GM10248 (cell line): ENCODE measurements around the gene BCAT1.
"Not testable (repeated sequence)": the region's sequence is repeated elsewhere in the genome, so short reads cannot be mapped to it uniquely, and the experiment has no call there.

Source experiments
- CTCF ChIA-PET: fragments of 300-600 bp; sonication (Branson Sonifier 250); formaldehyde crosslinking; extraction: SDS; loops from one replicate; lab custom pipeline; 2021; ENCODE audit warnings: antibody characterized with exemption; lab: Yijun Ruan, JAX
- POLR2A ChIA-PET: fragments of 350-650 bp; sonication (Branson Sonifier 250); formaldehyde crosslinking; extraction: SDS; loops from one replicate; lab custom pipeline; 2020; ENCODE audit warnings: antibody characterized with exemption; lab: Yijun Ruan, JAX
- DNase-seq: peaks from one replicate; pipeline ENCODE4 v3.0.0; 2012; ENCODE audit errors: extremely low spot score
- TF ChIP-seq, protein P1 (sequence below): IDR thresholded peaks from 2 replicates; pipeline ENCODE4 v1.5.1; 2012; ENCODE audit warnings: mild to moderate bottlenecking, low read depth; ENCODE audit errors: extremely low read depth, missing control alignments, control extremely low read depth

BCAT1 gene

GRCh38 chr12:24970177-24970576 lies 21.3 kb upstream of the BCAT1 start:
- DNase-seq = no peak
- CTCF ChIA-PET = interaction anchor here (1.0 to 1.6 kb wide), 4 partner anchors 10 to 21 kb away, joined by 3 to 5 read pairs (median 4); no protein-coding TSS in a partner anchor
- POLR2A ChIA-PET = no interaction called here
- TF ChIP-seq, protein P1, sequence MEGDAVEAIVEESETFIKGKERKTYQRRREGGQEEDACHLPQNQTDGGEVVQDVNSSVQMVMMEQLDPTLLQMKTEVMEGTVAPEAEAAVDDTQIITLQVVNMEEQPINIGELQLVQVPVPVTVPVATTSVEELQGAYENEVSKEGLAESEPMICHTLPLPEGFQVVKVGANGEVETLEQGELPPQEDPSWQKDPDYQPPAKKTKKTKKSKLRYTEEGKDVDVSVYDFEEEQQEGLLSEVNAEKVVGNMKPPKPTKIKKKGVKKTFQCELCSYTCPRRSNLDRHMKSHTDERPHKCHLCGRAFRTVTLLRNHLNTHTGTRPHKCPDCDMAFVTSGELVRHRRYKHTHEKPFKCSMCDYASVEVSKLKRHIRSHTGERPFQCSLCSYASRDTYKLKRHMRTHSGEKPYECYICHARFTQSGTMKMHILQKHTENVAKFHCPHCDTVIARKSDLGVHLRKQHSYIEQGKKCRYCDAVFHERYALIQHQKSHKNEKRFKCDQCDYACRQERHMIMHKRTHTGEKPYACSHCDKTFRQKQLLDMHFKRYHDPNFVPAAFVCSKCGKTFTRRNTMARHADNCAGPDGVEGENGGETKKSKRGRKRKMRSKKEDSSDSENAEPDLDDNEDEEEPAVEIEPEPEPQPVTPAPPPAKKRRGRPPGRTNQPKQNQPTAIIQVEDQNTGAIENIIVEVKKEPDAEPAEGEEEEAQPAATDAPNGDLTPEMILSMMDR = no peak

DNA sequence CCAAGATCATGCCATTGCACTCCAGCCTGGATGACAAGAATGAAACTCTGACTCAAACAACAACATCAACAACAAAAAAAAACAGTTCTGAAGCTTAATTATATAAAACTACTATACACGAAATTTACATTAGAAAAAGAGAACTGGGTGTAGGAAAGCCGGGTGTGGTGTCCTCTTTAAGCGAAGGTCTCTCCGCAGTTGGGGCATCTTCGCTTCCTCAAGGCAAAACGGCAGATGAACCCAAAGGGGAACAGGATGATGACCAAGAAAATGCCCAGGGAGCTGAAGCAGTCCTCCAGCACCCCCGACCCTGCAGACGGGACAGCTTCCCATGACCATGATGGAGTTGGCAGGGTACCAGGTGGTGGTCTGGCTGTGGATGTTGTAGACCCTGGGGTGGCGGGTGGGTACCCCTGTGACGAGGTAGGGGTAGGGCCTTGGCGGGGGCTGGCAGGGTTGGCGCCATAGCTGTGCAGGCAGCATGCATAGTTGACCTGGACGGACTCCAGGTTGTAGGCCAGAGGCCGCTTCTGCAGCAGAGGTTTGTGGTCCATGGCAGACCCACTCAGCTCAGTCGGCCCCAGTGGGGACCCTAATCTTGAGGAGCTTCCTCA lies 18.2 kb upstream of the BCAT1 start:
- no peak for DNase-seq
- CTCF ChIA-PET = interaction anchor here (0.8 to 1.8 kb wide), 10 partner anchors 8 to 188 kb away, joined by 3 to 9 read pairs (median 4); no protein-coding TSS in a partner anchor
- TF ChIP-seq, protein P1 = no peak
- POLR2A ChIA-PET = interaction anchor here (0.5 kb wide), 1 partner anchor 15 kb away, joined by 3 read pairs; no protein-coding TSS in a partner anchor

DNA sequence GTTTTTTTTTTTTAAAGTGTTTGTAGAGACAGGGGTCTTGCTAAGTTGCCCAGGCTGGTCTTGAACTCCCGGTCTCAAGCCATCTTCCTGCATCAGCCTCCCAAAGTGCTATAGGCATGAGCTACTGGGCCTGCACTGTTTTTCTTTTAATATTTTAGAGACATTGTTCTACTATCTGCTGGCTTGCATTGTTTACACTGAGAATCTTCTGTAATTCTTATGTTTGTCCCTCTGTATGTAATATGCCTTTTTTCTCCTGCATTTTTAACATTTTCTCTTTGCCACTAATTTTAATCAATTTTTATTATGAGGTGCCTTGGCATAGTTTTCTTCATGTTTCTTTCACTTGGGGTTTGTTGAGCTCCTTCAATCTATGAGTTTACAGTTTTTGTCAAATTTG lies 15.4 kb upstream of the BCAT1 start:
- TF ChIP-seq, protein P1 = no peak

GRCh38 chr12:24960222-24960855 lies 11.4 kb upstream of the BCAT1 start:
- DNase-seq = peak; percentile 36
- POLR2A ChIA-PET = interaction anchor here (0.7 kb wide), 1 partner anchor 12 kb away, joined by 3 read pairs; no protein-coding TSS in a partner anchor
- CTCF ChIA-PET = interaction anchor here (0.8 to 2.4 kb wide), 10 partner anchors 8 to 195 kb away, joined by 3 to 15 read pairs (median 4); no protein-coding TSS in a partner anchor
- TF ChIP-seq, protein P1 = peak; percentile 70

More for the DNA sequence above, 15.4 kb upstream of the BCAT1 start:
- CTCF ChIA-PET = interaction anchor here (0.8 to 2.2 kb wide), 5 partner anchors 19 to 168 kb away, joined by 3 to 5 read pairs (median 4); no protein-coding TSS in a partner anchor
- DNase-seq = no peak
- POLR2A ChIA-PET = no interaction called here

DNA sequence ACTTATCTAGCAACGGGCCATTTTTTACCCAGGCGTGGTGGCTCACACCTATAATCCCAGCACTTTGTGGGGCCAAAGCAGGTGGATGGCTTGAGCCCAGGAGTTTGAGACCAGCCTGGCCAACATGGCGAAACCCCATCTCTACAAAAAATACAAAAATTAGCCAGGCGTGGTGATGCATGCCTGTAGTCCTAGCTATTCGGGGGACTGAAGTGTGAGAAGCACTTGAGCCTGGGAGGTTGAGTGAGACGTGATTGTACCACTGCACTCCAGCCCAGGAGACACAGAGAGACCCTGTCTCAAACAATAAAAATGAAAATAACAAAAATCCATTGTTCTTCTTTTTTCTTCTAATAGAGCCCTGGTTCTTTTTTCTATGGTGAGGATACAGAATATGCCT lies 7.5 kb upstream of the BCAT1 start:
- CTCF ChIA-PET = interaction anchor here (0.9 to 1.7 kb wide), 7 partner anchors 11 to 262 kb away, joined by 3 to 9 read pairs (median 3); no protein-coding TSS in a partner anchor
- POLR2A ChIA-PET, DNase-seq: not testable (repeated sequence)

DNA sequence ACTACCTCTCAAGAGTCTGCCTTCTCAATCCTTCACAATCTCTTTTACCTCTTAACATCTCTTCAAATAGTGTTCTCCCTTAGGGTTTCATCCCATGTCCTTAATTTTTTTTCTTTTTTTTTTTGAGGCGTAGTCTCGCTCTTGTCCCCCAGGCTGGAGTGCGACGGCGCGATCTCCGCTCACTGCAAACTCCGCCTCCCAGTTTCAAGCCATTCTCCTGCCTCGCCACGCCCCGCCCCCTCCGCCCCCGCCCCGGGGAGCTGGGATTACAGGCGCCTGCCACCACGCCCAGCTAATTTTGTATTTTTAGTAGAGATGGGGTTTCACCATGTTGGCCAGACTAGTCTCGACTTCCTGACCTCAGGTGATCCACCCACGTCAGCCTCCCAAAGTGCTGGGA lies 7.0 kb upstream of the BCAT1 start:
- TF ChIP-seq, protein P1 = no peak
- POLR2A ChIA-PET = no interaction called here
- CTCF ChIA-PET = interaction anchor here (1.1 to 1.7 kb wide), 3 partner anchors 11 to 152 kb away, joined by 3 to 9 read pairs (median 4); no protein-coding TSS in a partner anchor

More for the DNA sequence above, 7.0 kb upstream of the BCAT1 start:
- no peak for DNase-seq
